ENCODE measurements around the gene REV3L. TPM values are rescaled to one million over a fixed set of nuclear protein-coding genes. Genes with fewer than 3 reads are reported as not detected.

Gene REV3L
- total and polyA plus RNA-seq, 12 donors: 5.6 to 25.8 (median 13.9) TPM

- no peak for TF ChIP-seq CTCF (IDR thresholded peaks at IDR 0.05)
- H3K4me3 ChIP-seq: no peak overlapping the region
- no peak for DNase-seq
- ATAC-seq: no peak
- no peaks in the 10 kb centered on the region for H3K27me3 ChIP-seq
- H3K36me3 ChIP-seq: peaks cover 0 to 47% (median 13%) of the 10 kb centered on the region in 9 donors
- H3K9me3 ChIP-seq: no peaks in the 10 kb centered on the region
- intact Hi-C loops (cut with DNase I): no loop called here
- 94 to 100% methylated on average over 1 of the region's 1 CpG for WGBS, 2 donors
- no peak overlapping the region for H3K27ac ChIP-seq
- no peaks in the 10 kb centered on the region for H3K4me1 ChIP-seq
These were observed 200.5 kb downstream of the REV3L start for GRCh38 chr6:111282515-111282914.

DNA sequence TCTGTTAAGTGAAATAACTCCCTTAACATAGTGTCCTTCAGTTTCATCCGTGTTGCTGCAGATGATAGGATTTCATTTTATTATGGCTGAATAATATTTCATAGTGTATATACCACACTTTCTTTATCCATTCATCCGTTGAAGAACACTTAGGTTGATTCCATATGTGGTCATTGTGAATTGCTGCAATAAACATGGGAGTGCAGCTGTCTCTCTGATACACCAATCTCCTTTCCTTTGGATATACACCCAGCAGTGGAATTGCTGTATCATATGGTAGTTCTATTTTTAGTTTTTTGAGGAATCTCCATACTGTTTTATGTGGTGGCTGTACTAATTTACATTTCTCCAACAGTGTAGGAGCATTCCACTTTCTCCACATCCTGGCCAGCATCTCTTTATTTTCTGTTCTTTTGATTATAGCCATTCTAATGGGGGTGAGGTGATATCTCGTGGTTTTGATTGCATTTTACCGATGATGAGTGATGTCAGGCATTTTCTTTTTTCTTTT, 202.5 kb downstream of the REV3L start:
- Histone ChIP-seq H3K9me3 (peaks cover 0 to 10% (median under 1%) of the 10 kb centered on the region in 11 donors), H3K27ac (no peak overlapping the region), H3K4me1 (no peaks in the 10 kb centered on the region), H3K36me3 (peaks cover 0 to 64% (median 20%) of the 10 kb centered on the region in 9 donors), H3K4me3 (no peak overlapping the region), H3K27me3 (no peaks in the 10 kb centered on the region)
- TF ChIP-seq CTCF (IDR thresholded peaks at IDR 0.05): no peak
- 96 to 98% methylated on average over 4 of the region's 4 CpGs for WGBS, 2 donors
- ATAC-seq: no peak
- intact Hi-C loops (cut with DNase I): no loop called here
- DNase-seq: no peak

GRCh38 chr6:111278731-111279130, 204.3 kb downstream of the REV3L start:
- no peaks in the 10 kb centered on the region for H3K4me1 ChIP-seq
- WGBS, 2 donors: 90 to 94% methylated on average over 2 of the region's 2 CpGs
- no peak overlapping the region for H3K4me3 ChIP-seq
- H3K27ac ChIP-seq: no peak overlapping the region
- TF ChIP-seq CTCF (IDR thresholded peaks at IDR 0.05): no peak
- H3K27me3 ChIP-seq: no peaks in the 10 kb centered on the region
- intact Hi-C loops (cut with DNase I): no loop called here
- peaks cover 0 to 27% (median 16%) of the 10 kb centered on the region in 11 donors for H3K9me3 ChIP-seq
- ATAC-seq: no peak
- H3K36me3 ChIP-seq: peaks cover 0 to 81% (median 31%) of the 10 kb centered on the region in 9 donors
- DNase-seq: no peak

DNA sequence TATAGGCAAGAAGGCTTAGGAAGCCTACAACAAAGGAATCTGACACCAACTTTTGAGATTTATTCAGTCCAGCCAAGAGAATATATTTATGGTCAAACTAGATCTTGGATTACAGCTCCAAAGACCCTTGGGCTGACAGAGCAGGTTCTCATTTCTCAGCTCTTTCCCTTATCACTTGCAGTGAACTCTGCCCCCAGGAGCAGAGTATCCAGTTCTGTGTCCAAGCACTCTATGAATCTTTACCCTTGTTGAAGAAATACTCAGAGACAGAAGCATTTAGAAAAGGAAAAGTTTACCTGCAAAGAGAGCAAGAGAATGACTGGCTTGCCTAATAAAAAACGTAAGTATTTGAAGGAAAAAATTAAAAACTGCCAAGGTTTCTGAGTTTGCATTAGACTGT, 205.2 kb downstream of the REV3L start:
- Histone ChIP-seq H3K9me3 (peaks cover 0 to 37% (median 21%) of the 10 kb centered on the region in 11 donors), H3K4me1 (no peaks in the 10 kb centered on the region), H3K4me3 (no peak overlapping the region), H3K27ac (no peak overlapping the region), H3K27me3 (no peaks in the 10 kb centered on the region), H3K36me3 (peaks cover 0 to 82% (median 35%) of the 10 kb centered on the region in 9 donors)
- TF ChIP-seq CTCF (IDR thresholded peaks at IDR 0.05): no peak
- WGBS, 2 donors: 94 to 99% methylated on average over 1 of the region's 1 CpG
- intact Hi-C loops (cut with DNase I): no loop called here
- ATAC-seq (no peak), DNase-seq (no peak)
